Fibroblast of villous mesenchyme (primary cell): ENCODE results near the gene DCAF8L2. TPM values are rescaled to one million over a fixed set of nuclear protein-coding genes. Genes with fewer than 3 reads are reported as not detected.
"Not testable (repeated sequence)": the region's sequence is repeated elsewhere in the genome, so short reads cannot be mapped to it uniquely, and the experiment has no call there.

Experiments
- DNase-seq: peaks from one replicate; pipeline ENCODE4 v3.0.0-alpha.2; 2010; ENCODE audit warnings: low read depth
- H3K4me3 ChIP-seq: 2 replicates; pipeline ENCODE4 v1.5.1; 2011; ENCODE audit warnings: low read depth, mild to moderate bottlenecking, low read length
- total RNA-seq: library from RNA; depleted of rRNA; stranded (reverse); fragments of >200 nt; gene quantifications from 2 replicates; pipeline ENCODE4 v1.2.3, GENCODE V29; 2012
- TF ChIP-seq, protein P1 (sequence below): IDR thresholded peaks from 2 replicates; pipeline ENCODE4 v1.5.1; 2012; ENCODE audit warnings: low read depth, mild to moderate bottlenecking, low read length; ENCODE audit not compliant: insufficient read depth

Gene DCAF8L2
- total RNA-seq, result not detected in 2 replicates

DNA sequence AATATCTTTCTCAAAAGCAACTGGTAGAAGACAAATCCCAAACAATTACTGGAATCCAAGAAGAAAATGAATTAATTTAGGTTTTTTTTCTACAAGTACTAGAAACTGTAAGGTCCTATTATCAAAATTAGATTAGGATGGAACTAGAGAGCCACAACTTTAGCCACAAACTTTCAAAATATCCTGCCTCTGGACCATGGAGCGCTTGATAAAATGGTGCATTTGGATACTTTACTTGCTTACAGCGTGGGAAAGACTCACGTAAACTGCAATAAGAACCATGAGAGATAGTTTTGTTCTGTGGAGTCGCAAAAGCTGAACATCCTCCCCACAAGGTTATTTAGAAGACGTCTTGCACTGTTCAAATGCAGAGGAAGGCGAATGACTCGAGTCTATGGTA, at the start of gene DCAF8L2:
TSS of gene DCAF8L2 (plus strand) at position 301 of the 400 bp plus-strand sequence. CDS start 156,552 bp downstream, outside the sequence.
- DNase-seq, result no peak
- TF ChIP-seq, protein P1, sequence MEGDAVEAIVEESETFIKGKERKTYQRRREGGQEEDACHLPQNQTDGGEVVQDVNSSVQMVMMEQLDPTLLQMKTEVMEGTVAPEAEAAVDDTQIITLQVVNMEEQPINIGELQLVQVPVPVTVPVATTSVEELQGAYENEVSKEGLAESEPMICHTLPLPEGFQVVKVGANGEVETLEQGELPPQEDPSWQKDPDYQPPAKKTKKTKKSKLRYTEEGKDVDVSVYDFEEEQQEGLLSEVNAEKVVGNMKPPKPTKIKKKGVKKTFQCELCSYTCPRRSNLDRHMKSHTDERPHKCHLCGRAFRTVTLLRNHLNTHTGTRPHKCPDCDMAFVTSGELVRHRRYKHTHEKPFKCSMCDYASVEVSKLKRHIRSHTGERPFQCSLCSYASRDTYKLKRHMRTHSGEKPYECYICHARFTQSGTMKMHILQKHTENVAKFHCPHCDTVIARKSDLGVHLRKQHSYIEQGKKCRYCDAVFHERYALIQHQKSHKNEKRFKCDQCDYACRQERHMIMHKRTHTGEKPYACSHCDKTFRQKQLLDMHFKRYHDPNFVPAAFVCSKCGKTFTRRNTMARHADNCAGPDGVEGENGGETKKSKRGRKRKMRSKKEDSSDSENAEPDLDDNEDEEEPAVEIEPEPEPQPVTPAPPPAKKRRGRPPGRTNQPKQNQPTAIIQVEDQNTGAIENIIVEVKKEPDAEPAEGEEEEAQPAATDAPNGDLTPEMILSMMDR, result no peak
- H3K4me3 ChIP-seq, result no peak within 1 kb of the TSS

DNA sequence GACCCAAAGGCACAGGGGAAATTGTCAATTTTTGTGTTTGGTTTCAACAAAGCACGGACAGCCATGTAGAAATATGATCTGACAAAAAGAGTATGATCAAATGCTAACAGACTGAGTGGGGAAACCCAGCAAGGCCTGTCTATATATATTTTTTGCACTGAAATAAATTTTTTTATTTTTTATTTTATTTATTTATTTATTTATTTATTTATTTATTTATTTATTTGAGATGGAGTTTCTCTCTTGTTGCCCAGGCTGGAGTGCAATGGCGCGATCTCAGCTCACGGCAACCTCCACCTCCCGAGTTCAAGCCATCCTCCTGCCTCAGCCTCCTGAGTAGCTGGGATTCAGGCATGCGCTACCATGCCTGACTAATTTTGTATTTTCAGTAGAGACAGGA, 49.0 kb upstream of the DCAF8L2 start:
- not testable (repeated sequence) for DNase-seq, H3K4me3 ChIP-seq

DNA sequence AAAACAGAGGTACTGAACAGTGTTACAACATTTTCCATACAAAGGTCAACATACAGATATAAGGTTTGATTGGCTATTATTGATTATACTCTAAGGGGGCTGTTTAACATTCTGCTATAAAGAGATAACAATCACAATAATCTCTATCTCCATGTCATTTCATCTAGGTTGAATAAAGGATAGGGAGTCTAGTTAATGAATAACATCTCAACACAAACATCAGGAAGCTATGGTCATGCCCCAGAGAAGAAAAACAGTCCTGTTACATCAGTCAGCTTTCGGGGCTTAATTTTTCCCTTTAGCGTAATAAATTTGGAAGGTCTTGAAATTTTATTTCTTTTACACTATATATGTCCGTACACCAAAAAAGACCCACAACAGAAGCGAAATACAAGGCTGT, 41.5 kb upstream of the DCAF8L2 start:
- DNase-seq, result no peak
- TF ChIP-seq, protein P1, result no peak
- no peak overlapping the region for H3K4me3 ChIP-seq

GRCh38 chrX:27549688-27550087, 40.5 kb upstream of the DCAF8L2 start:
- TF ChIP-seq, protein P1, result no peak
- DNase-seq, result no peak
- H3K4me3 ChIP-seq, result no peak overlapping the region

GRCh38 chrX:27555514-27555913, 34.6 kb upstream of the DCAF8L2 start:
- peak; percentile 35 for DNase-seq
- TF ChIP-seq, protein P1, result peak; percentile 56
- no peak overlapping the region for H3K4me3 ChIP-seq

- peak; percentile 82 for DNase-seq
- TF ChIP-seq, protein P1, result no peak
- no peak overlapping the region for H3K4me3 ChIP-seq
These were observed 24.2 kb upstream of the DCAF8L2 start for GRCh38 chrX:27565992-27566391.

- no peak for DNase-seq
- TF ChIP-seq, protein P1, result no peak
- no peak overlapping the region for H3K4me3 ChIP-seq
These were observed 19.0 kb upstream of the DCAF8L2 start for GRCh38 chrX:27571164-27571563.
